ENCODE data around the gene MRPL46.
"Not testable (repeated sequence)": the region's sequence is repeated elsewhere in the genome, so short reads cannot be mapped to it uniquely, and the experiment has no call there.

Gene MRPL46

DNA sequence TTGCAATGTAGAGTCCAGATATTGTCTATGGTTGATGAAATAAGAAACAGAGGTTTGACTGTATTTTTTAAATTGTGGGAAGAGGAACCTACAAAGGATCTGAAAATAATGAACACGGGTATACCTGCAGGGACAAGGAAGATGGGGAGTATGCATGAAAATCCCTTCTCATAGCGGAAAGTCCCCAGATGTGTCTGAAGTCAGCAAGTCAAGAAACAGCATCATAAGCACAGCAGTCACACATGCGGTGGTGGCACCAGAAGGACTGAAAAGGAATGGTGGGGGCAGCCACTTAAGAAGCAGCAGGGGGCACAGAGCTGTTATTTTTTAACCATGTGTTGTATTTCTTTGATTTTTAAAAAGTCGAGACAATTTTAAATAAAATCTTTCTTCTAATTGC lies 5.0 kb upstream of the MRPL46 start:
- Histone ChIP-seq H3K4me1 (ENCODE audit: insufficient read depth, low read length, poor library complexity, severe bottlenecking) (peaks cover 24% of the 10 kb centered on the region), H3K36me3 (ENCODE audit: insufficient read depth, low read length) (peaks cover 12% of the 10 kb centered on the region; the same call in 1 of the 2 replicates), H3K9ac (ENCODE audit: low read depth, low read length, poor library complexity, severe bottlenecking) (no peak overlapping the region), H3K79me2 (ENCODE audit: insufficient read depth, low read length) (peaks cover 23% of the 10 kb centered on the region), H2AFZ (ENCODE audit: low read length) (no peak overlapping the region), H3K4me2 (ENCODE audit: low read depth, low read length, poor library complexity, severe bottlenecking) (no peak overlapping the region), H3K27me3 (ENCODE audit: insufficient read depth, low read length, poor library complexity, severe bottlenecking) (no peaks in the 10 kb centered on the region), H3K9me2 (replicated peaks; ENCODE audit: low read depth, low read length) (no peaks in the 10 kb centered on the region), H3F3A (ENCODE audit: low read depth) (no peaks in the 10 kb centered on the region), H3K9me3 (ENCODE audit: insufficient read depth, low read depth, low read length) (no peaks in the 10 kb centered on the region), H3K4me3 (ENCODE audit: low read length, poor library complexity, severe bottlenecking) (no peak overlapping the region), H4K20me1 (ENCODE audit: insufficient read depth, low read length, poor library complexity, severe bottlenecking) (no peaks in the 10 kb centered on the region)
- TF ChIP-seq EZH2phosphoT487 (IDR thresholded peaks at IDR 0.05; ENCODE audit: borderline replicate concordance) (no peak), CTCF (conservative IDR thresholded peaks at IDR 0.05; ENCODE audit: low read length) (no peak)

DNA sequence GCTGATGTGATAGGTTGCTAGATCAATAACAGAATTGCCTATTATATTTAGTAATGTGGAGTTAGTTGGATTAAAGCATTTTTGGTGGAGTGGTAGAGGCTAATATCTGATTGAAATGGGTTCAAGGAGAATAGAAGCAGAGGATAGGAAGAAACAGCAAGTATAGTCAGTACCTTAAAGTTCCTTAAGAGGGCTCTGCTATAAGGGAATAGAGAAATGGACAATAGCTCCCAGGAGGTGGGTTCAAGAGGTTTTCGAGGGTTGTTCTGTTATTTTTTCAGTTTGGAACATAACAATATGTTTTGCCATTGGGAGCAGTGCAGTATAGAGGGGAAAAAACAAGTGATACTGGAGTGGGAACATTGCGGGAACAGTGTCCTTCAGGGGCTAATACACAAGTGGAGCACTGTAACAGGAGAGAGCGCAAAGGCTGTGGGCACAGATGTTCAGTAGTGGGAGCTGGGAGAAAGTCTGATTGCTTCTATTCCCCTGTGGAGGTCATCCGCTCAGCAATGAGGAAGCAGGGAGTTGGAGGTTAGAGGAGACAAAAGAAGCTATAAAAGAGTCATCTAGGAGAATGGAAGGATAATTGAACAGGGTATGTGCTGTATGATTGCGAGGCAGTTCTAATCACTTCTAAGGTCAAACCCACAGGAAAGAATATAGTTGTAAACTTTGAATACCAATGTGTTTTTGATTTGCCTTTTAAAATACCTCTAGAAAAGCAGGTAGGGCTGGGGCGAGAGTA lies 3.6 kb upstream of the MRPL46 start:
- peak overlapping the region; percentile 59 for H3K4me2 ChIP-seq (ENCODE audit: low read depth, low read length, poor library complexity, severe bottlenecking)
- peaks cover 31% of the 10 kb centered on the region for H3K4me1 ChIP-seq (ENCODE audit: insufficient read depth, low read length, poor library complexity, severe bottlenecking)
- peak overlapping the region; percentile 28 for H3K4me3 ChIP-seq (ENCODE audit: low read length, poor library complexity, severe bottlenecking)
- H3K9me2 ChIP-seq (replicated peaks; ENCODE audit: low read depth, low read length): no peaks in the 10 kb centered on the region
- H4K20me1 ChIP-seq (ENCODE audit: insufficient read depth, low read length, poor library complexity, severe bottlenecking): no peaks in the 10 kb centered on the region
- H3K79me2 ChIP-seq (ENCODE audit: insufficient read depth, low read length): peaks cover 36% of the 10 kb centered on the region
- H2AFZ ChIP-seq (ENCODE audit: low read length): no peak overlapping the region
- H3K27me3 ChIP-seq (ENCODE audit: insufficient read depth, low read length, poor library complexity, severe bottlenecking): no peaks in the 10 kb centered on the region
- peak; percentile 50 for TF ChIP-seq CTCF (conservative IDR thresholded peaks at IDR 0.05; ENCODE audit: low read length)
- TF ChIP-seq EZH2phosphoT487 (IDR thresholded peaks at IDR 0.05; ENCODE audit: borderline replicate concordance): no peak
- H3K9me3 ChIP-seq (ENCODE audit: insufficient read depth, low read depth, low read length): no peaks in the 10 kb centered on the region
- H3K9ac ChIP-seq (ENCODE audit: low read depth, low read length, poor library complexity, severe bottlenecking): no peak overlapping the region
- H3F3A ChIP-seq (ENCODE audit: low read depth): no peaks in the 10 kb centered on the region
- H3K36me3 ChIP-seq (ENCODE audit: insufficient read depth, low read length): peaks cover 2% of the 10 kb centered on the region; the same call in 1 of the 2 replicates

DNA sequence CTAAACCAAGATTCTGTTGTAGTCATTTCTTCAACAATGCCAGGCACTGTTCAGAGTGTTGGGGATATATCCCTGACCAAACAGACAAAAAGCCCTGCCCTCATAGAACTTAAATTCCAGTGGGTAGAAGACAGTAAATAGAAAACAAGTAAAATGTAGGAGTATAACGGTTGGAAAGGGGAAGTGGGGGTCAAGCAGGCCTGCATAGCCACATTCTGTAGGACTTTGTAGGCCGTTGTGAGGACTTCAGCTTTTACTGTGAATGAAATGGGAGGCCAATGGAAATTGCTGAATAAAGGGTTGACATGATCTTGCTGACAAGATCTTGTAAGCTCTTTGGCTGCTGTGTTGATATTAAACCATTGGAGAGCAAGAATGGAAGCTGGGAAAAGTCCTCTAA lies 2.1 kb upstream of the MRPL46 start:
- TF ChIP-seq CTCF (conservative IDR thresholded peaks at IDR 0.05; ENCODE audit: low read length) (no peak), EZH2phosphoT487 (IDR thresholded peaks at IDR 0.05; ENCODE audit: borderline replicate concordance) (no peak)
- Histone ChIP-seq H3K4me1 (ENCODE audit: insufficient read depth, low read length, poor library complexity, severe bottlenecking) (peaks cover 41% of the 10 kb centered on the region), H3K36me3 (ENCODE audit: insufficient read depth, low read length) (peaks cover 4% of the 10 kb centered on the region; the same call in 1 of the 2 replicates), H3K9me3 (ENCODE audit: insufficient read depth, low read depth, low read length) (no peaks in the 10 kb centered on the region), H3K79me2 (ENCODE audit: insufficient read depth, low read length) (peaks cover 50% of the 10 kb centered on the region), H3K9me2 (replicated peaks; ENCODE audit: low read depth, low read length) (no peaks in the 10 kb centered on the region), H3K4me2 (ENCODE audit: low read depth, low read length, poor library complexity, severe bottlenecking) (peak overlapping the region; percentile 93), H3K9ac (ENCODE audit: low read depth, low read length, poor library complexity, severe bottlenecking) (no peak overlapping the region), H2AFZ (ENCODE audit: low read length) (no peak overlapping the region), H3K27me3 (ENCODE audit: insufficient read depth, low read length, poor library complexity, severe bottlenecking) (no peaks in the 10 kb centered on the region), H3K4me3 (ENCODE audit: low read length, poor library complexity, severe bottlenecking) (peak overlapping the region; percentile 97), H4K20me1 (ENCODE audit: insufficient read depth, low read length, poor library complexity, severe bottlenecking) (no peaks in the 10 kb centered on the region), H3F3A (ENCODE audit: low read depth) (no peaks in the 10 kb centered on the region)

DNA sequence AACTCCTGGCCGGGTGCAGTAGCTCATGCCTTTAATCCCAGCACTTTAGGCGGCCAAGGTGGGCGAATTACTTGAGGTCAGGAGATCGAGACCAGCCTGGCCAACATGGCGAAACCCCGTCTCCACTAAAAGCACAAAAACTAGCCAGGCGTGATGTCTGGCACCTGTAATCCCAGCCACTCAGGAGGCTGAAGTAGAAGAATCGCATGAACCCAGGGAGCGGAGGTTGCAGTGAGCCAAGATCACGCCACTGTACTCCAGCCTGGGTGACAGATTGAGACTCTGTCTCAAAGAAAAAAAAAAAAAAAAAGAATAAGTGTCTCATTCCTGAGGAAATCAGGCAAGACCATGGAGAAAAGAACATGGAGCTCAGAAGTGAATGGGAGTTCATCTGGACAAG lies 1.5 kb upstream of the MRPL46 start:
- H3F3A ChIP-seq (ENCODE audit: low read depth); H3K36me3 ChIP-seq (ENCODE audit: insufficient read depth, low read length); H4K20me1 ChIP-seq (ENCODE audit: insufficient read depth, low read length, poor library complexity, severe bottlenecking); H3K27me3 ChIP-seq (ENCODE audit: insufficient read depth, low read length, poor library complexity, severe bottlenecking); H3K9me2 ChIP-seq (replicated peaks; ENCODE audit: low read depth, low read length); H3K9me3 ChIP-seq (ENCODE audit: insufficient read depth, low read depth, low read length); H2AFZ ChIP-seq (ENCODE audit: low read length): not testable (repeated sequence)
- H3K4me1 ChIP-seq (ENCODE audit: insufficient read depth, low read length, poor library complexity, severe bottlenecking): peaks cover 41% of the 10 kb centered on the region
- peaks cover 54% of the 10 kb centered on the region for H3K79me2 ChIP-seq (ENCODE audit: insufficient read depth, low read length)
- peak overlapping the region; percentile 93 for H3K4me2 ChIP-seq (ENCODE audit: low read depth, low read length, poor library complexity, severe bottlenecking)
- H3K4me3 ChIP-seq (ENCODE audit: low read length, poor library complexity, severe bottlenecking): peak overlapping the region; percentile 97
- H3K9ac ChIP-seq (ENCODE audit: low read depth, low read length, poor library complexity, severe bottlenecking): peak overlapping the region; percentile 95

Measured in Loucy (cell line).